NOMO-1 treated with dmso at 0.1 percent for 144 hours (cell line): Measurements from ENCODE around the gene ENPP6.
A peak's percentile ranks its signal among the peaks of the same experiment; 100 is the strongest.
"Not testable (repeated sequence)": the region's sequence is repeated elsewhere in the genome, so short reads cannot be mapped to it uniquely, and the experiment has no call there.

ENCODE experiments used
- DNase-seq: peaks from one replicate; lab custom pipeline; 2025; ENCODE audit not compliant: unreplicated experiment; lab: John Stamatoyannopoulos, UW

Gene ENPP6

DNA sequence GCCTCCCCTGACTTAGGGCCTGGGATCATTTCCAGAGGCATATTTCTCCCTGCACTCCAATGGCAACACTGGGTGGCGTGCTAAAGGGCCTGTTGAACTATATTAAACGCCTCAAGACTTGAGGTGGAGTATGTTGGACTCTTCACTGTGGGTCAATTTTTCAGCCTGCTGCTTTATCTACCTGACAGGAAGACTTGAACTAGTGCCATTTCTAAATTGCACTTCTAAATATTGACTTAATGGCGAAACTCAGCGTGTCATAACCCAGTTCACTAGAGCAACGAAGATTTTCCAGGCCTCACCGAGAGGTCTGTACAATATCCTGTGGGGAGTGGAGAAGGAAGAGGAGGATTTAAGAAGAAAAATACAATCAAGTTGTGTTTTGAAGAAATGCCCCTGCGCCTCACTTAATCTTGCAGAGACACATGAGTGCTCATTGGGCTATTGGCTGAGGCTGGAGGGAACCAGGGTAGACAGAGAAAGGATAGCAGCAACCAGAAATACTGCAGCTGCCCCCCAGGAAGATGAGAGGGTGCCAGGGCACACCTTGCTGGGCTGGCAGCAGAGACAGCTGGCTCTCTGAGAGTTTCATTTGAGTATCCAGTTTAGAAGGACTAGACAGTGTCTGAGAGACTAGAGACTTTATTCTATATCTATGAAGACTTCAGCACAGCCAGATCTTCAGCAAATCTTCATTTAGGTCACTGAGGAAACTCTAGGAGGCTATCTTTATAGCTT lies 67.4 kb downstream of the ENPP6 start:
- no peak for DNase-seq

DNA sequence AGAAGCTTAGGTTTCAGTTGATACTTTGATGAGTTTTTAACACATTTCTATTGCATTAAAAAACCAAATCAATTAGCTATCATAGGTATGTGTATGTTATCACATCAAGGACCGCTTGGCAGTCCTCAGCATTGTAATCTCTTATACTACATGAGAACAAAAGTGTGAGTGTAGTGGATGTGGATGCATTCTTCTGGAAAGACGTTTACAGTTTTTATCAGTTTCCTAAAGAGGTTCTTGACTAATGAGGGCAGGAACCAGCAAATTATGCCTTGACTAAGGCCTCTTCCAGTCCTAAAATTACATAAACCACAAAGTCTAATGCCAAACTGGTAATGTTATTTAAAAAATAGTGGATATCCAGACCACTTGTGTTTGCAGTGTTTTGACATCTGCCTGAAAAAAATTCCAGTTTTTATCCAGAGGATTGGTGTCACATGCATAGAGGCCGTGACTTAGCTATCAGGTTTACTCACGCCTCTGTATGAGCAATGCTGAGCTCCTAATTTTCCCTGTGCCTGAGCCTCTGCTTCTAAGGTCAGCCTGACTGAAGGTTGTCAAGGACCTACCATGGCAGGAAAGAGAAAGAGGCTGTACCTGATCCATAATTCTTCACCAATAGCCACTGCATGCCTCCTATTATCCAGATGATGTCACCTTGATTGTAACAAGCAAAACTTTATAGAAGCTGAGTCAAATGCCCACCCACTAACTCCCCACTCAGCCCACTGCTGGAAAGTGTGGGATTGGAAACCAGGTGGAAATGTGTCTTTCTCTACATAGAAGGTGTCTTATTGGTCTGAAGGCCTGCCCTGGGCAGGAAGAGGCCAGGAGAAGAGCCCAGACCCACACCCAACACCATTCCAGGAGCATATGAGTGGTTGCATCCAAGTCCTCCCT lies 68.7 kb downstream of the ENPP6 start:
- no peak for DNase-seq

DNA sequence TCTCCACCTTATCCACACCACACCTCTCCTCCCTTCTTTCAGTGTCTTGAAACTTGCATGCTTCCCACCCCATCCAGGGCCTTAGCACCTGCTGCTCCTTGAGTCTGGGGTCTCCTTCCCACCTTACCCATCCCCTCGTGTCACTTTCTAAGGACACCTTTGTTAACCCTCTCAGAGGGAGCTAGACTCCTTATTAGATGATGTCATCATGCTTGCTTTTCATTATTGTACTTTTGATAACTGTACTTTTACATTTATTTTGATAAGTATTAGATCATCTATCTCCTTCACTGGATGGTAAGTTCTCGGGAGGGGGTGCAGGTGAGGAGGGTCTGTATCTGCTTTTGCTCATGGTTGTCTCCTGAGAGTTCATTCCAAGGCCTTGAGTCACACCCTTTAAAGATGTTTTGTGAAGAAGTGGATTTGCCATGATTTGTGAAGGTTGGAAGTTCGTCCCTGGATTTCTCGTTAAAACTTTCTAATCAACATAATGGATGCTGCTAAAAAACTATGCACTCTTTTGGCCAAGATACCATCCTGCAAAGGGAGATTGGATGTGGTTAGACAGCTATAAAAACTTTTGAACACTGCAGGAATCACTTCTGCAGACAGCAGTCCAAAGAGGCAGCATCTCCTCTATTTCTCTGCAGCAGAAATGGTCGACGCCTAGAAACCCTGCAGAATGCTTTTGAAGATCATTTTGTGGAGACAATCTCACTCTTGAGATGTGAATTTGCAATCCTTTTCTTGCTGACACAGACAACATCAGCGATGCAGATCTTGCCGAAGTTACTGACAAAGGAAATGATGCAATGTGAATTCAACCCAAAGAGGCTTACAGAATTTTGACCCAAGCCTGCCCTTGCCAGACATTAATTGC lies 69.6 kb downstream of the ENPP6 start:
- peak; percentile 69 for DNase-seq

DNA sequence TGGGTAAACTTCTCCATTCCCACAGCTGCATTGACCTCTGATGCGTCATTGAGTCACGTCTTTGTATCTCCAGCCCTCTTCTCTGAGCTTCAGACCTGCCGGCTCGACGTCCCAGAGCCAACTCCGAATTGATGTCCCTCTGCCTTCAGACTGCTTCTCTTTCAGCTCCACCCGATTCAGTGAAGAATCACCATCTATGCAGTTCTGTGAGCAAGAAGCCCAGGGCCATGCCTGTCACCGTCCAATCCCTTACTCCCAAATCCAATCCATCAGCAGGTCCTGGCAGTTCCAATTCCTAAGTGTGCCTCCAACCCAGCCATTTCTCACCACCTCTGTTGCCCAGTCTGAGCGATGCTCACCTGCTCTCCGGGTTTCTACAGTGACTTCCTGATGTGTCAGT lies 70.7 kb downstream of the ENPP6 start:
- DNase-seq = no peak

DNA sequence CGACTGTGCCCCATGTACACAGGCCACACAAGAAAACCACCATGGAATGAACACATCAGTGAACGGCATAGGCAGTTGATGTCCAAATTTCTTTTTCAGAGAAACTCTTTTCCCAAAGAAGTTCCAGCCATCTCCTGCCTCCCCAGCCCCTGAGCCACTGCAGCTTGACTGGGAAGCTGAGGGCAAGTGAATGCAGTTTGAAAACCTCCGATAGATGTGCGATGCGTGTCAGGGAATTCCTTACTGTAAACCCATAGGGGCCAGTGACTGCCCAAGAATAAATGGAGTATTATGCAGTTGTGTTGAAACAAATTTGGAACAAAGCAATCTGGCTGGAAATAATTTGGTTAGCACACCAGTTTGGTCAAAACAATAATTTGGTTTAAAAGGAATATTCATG lies 72.1 kb downstream of the ENPP6 start:
- DNase-seq = no peak

DNA sequence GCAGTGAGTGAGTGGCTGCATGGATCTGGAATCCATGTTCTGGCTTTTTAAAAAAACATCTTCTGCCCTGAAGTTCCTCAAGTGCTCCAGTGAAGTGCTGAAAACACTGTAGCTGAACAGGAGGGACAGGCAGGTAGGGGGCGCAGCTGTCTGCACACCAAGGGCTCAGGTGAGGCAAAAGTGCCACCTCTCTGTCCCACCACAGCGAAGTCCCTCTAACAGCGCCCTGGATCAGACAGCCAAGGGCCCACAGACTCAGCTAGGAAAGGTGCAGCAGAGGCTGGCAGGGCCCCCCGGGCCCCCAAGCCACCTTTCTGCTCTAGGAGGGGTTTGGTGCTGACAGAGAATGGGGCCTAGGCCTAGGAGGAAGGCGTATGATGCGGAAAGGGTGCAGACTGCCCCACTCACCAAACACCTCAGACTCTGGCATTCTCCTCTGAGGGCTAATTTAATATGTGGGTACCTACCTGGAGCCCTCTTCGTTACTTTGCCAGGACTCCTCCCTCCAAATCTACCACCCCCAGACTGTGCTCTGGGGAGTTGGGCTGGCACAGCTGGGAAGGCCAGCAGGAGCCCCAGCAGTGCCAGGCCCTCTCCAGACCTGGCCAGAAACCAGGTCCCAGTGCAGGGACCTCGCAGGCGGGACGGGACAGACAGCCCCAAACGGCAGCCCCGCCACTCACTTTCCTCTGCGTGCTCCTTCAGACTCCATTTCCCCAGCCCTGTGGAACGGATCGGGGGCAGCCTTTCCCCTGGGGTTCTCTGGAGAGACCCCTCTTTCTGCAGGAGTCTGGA lies 73.7 kb downstream of the ENPP6 start:
- no peak for DNase-seq

DNA sequence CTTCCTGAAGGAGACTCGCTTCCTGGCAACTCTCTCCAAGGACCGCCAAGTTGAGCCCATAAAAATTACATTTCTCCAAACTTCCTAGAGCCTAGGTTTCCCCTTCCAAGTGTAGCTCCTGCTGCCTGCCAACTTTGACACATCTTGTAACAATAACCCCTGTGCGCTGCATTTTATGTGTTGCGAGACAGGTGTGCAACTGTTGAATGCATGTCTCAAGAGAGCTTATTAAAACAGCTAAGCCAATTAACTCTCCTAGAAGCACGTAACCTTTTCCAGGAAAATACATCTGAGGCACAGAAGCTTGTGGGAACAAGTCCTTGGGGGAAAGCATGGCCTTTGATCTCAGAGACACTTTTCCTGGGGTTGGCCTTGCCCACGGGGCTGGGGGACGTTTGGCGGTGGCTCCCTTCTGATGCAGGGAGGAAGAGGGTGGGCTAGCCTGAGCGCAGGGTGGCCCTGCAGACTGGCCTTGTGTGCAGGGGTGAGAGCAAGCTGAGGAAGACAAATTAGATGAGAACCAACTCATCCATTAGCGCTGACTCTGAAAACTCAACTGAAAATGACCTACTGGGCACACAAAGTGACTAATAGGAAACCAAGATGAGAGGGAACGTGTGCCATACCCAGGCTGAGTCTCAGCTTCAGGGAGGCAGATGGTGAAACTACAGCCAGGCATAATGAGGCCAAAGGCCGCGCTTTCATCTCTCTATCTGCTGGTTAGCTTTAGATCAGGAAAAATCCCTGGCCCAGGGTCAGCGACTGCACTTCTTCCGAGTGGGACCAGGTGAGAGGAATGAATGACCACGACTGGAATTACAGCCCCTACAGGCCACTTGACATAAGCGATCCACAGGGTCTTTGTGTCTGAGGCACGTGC lies 75.3 kb downstream of the ENPP6 start:
- DNase-seq = no peak

DNA sequence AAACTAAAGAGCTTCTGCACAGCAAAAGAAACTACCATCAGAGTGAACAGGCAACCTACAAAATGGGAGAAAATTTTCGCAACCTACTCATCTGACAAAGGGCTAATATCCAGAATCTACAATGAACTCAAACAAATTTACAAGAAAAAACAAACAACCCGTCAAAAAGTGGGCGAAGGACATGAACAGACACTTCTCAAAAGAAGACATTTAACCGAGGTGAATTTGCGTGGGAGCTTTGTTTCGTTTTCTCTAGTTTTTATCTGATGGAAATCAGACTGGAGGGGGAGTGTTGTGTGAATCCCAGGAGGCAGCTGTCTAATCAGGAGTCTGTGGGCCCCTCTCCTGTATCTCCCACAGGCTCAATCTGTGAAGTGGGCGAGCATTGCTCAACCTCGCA lies 76.8 kb downstream of the ENPP6 start:
- not testable (repeated sequence) for DNase-seq

DNA sequence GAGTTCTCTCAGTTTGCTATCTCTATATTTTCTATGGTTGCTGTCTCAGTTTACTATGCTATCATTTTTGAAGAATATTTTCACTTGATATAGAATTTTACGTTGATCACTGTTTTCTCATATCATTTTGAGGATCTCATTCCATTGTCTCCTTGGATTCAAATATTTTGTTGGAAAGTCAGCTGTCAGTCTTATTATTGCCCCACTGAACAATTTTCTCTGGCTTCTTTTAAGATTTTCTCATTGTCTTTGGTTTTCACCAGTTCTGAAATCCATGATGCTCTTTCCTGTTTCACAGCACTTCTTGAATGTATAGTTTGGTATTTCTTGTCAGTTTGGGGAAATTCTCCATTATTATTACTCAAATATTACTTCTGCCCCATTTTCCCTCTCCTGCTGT lies 81.1 kb downstream of the ENPP6 start:
- DNase-seq = no peak

DNA sequence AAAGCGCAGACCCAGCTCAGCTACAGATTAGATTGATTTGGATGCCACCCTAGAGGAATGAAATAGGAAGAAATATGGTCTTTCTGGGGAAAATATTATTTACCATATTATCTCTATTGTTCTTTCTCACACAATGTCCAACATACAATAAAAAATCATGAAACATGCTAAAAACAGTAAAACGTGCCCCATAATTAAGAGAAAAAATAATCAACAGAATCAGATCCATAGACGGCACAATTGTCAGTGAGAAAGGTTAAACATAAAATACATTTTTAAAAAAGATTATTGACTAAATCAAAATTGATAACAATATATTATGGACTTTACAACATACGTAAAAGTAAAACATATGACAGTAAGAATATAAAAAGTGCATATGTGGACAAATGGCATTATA lies 90.9 kb downstream of the ENPP6 start:
- no peak for DNase-seq

DNA sequence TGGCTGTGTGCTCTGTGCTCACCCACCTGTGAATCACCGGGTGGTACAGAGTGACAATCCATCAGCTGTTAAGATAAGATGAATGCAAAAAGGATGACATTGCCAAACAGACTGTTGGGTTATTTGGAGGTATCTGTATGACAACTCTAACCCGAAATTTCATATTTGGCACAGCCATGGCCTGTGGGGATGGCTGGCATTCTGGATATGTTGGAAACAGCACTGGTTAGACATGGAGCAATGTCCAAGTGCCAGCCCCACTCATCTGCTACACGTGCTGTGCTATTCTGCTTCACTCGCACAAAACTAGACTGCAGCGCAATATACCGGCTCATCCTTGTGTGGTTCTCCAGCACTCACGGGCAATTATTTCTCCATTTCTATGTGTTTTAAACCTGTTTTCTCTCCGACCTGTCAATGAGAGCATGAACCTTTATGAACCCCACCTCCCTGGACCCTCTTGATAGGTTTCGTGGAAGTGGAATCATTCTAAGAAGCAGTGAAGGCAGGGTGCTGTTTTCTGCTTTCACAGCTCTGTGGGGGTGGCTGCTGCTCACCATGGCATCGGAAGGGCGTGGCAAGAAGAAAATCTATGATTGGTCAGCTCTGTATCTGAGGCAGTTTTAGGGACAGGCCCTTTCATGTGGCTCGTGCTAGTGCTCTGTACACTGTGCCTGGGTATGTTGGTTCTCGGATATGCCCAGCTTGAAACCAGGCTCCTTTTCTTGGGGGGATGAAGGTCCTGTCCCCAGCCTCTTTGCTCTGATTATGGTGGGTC lies 94.9 kb downstream of the ENPP6 start:
- no peak for DNase-seq

DNA sequence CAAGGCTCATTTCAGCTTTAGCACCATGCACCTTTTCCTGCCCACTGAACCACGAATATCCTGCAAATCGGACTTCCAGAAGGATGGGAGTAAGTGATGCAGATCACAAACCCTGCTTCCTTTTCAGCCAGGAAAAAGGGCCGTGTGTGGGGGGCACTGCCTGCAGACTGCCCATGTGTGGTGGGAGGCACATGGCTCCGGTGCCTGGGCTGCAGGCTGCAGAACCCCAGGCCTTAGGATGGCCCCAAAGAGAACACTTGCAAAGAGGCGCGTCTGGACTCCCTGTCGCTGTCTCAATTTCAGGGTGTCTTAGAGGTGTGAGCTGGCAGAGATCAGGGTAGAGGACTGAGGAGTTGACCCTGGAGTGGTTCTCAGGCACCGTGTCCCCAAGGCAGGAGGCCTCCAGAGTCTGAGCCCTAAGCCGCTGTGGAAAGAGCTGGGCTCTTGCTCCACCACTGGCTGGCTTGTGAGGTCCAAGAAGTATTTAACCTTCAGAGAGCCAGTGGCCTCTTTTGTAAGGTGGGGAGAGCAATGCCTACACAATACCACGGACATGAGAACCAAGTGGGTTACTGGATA lies 97.0 kb downstream of the ENPP6 start:
- no peak for DNase-seq

DNA sequence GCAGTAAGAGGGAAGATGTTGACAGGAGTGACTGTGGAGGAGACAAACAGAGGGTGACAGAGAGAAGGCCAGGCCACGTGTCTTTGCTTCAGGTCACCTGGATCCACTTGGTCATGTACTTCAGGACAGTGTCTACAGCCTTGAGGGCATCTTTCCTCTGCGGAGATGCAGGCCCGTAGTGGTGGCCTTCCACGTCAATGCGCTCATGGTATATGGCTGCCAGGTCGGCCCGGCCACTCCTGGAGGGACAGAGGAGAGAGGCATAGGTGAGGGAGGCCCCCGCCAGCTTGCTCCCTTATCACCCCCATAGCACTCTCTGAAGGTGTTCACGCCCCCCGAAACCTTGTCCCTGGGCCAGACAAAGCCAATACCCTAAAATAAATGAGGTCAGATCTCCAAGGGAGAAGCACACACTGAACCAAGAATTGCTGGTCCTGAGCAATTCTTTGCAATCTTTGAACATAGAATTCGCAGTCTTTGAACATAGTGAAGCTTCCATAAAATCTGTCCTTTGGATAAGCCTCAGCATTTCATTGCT lies 99.9 kb downstream of the ENPP6 start:
- DNase-seq = no peak

DNA sequence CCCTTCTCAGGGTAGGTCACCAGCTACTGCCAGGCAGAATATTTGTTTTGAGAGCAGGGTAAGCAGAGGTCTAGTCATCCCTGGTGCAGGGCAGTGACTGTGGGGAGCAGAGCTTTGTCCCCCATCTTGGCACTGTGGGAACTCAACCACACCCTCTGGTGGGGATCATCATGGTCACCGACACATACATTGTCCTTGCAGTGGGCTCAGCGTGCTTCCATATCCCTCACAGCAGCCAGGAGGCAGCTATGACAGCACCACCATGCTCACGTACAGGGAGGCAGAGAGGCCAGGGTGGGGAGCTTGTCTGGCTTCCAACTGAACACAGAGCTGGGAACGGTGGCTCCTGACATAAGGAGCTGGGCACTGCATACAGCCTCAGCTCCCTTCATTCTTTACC lies 102.3 kb downstream of the ENPP6 start:
- no peak for DNase-seq

DNA sequence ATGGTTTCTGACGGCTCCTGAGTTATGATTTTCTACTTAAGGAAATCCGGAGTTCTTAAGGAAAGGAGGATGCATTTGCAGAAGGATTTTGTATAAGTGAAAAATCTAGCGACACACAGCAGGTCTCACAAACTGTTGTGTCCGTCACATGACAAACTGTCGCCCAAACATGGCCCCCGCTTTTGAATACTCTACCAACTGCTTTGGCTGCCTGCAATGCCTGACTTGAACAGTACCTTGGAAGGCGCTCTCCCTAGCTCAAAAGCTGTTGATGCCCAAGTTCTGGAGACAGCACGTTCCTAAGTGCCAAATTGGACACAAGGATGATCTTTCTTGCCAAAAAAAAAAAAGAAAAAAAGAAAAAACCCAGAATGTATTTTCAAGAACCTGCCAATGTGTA lies 103.2 kb downstream of the ENPP6 start:
- no peak for DNase-seq

DNA sequence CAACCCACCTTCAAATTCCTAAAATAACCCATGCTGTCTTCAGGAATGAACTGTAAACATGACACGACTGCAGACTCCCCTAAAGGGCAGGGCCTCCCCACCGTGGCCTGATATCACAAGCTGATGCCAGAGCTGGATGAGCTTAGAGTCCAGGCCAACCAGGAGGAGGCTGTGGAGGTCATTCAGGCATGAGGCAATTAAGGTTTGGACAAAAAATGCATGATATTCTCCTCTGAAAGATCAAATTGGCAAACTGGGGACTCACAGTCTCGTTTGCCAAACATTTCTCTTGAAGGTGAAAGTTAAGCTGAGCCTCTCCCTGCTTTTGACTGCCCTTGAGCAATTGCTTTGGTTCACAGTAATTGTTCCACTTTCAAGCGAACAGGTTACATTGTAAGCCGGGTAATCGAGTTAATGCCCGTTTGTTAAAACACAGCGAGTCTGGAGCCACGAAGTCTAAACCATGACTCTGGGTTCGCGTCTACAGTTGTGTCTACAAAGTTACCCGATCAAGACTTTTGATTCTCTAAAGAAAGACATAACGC lies 105.6 kb downstream of the ENPP6 start:
- no peak for DNase-seq

DNA sequence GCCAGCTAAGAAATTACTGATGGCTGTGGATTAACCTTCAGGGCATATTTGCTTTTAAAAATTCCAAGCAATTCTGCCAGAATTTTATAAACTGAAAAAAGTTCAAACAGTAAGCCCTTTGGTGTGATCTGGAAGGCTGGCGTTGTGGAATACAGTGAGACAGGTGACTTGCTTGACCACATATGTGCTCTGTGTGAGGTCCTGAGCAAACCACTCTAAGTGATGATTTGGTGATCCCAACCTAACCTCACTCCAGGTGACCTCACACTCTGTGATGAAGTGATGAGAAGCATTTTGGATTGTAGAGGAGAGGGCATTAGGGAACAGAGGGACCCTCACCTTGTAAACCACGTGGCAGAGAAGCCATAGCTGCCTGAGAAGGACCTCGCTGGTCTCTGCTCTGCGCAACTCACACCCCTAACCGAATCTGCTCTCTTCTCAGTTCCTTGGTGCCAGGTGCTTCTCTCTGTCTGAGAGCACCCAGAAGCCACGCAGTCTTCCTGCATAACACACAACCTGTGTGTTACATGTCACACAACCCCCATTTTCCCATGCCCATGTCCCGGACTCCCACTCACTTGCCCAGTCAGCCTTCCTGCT lies 106.3 kb downstream of the ENPP6 start:
- no peak for DNase-seq
